Measurements from ENCODE around the gene DLGAP1. TPM values are rescaled to one million over a fixed set of nuclear protein-coding genes. Genes with fewer than 3 reads are reported as not detected.

The DLGAP1 gene
- total and polyA plus RNA-seq, 4 donors: 16.5 to 30.7 (median 29.7) TPM

GRCh38 chr18:3665204-3665603 lies 789.9 kb downstream of the DLGAP1 start:
- Histone ChIP-seq H3K4me3 (ENCODE audit: low read depth, low read length) (no peak overlapping the region), H3K9me3 (ENCODE audit: control insufficient read depth, insufficient read depth, low read length) (no peaks in the 10 kb centered on the region), H3K27ac (ENCODE audit: low read depth, low read length) (no peak overlapping the region), H3K36me3 (ENCODE audit: control insufficient read depth, insufficient read depth, low read length) (no peaks in the 10 kb centered on the region), H3K27me3 (ENCODE audit: control insufficient read depth, insufficient read depth, low read length) (no peaks in the 10 kb centered on the region), H3K4me1 (ENCODE audit: control insufficient read depth, insufficient read depth, low read length) (peaks cover 4% of the 10 kb centered on the region)
- DNase-seq (ENCODE audit: low read depth in 4 of 6, low spot score in 6 of 6): no peak
- WGBS (ENCODE audit: insufficient coverage): no CpG with 5 or more reads among the region's 3 CpGs

- Histone ChIP-seq H3K27ac (ENCODE audit: low read depth, low read length) (no peak overlapping the region), H3K36me3 (ENCODE audit: control insufficient read depth, insufficient read depth, low read length) (no peaks in the 10 kb centered on the region), H3K27me3 (ENCODE audit: control insufficient read depth, insufficient read depth, low read length) (no peaks in the 10 kb centered on the region), H3K4me1 (ENCODE audit: control insufficient read depth, insufficient read depth, low read length) (peaks cover 4% of the 10 kb centered on the region), H3K9me3 (ENCODE audit: control insufficient read depth, insufficient read depth, low read length) (no peaks in the 10 kb centered on the region), H3K4me3 (ENCODE audit: low read depth, low read length) (no peak overlapping the region)
- 39% methylated on average over 4 of the region's 6 CpGs for WGBS (ENCODE audit: insufficient coverage)
- no peak for DNase-seq (ENCODE audit: low read depth in 4 of 6, low spot score in 6 of 6)
Observed at GRCh38 chr18:3664563-3665178, 790.4 kb downstream of the DLGAP1 start.

- Histone ChIP-seq H3K27me3 (ENCODE audit: control insufficient read depth, insufficient read depth, low read length) (no peaks in the 10 kb centered on the region), H3K4me3 (ENCODE audit: low read depth, low read length) (no peak overlapping the region), H3K27ac (ENCODE audit: low read depth, low read length) (no peak overlapping the region), H3K36me3 (ENCODE audit: control insufficient read depth, insufficient read depth, low read length) (no peaks in the 10 kb centered on the region), H3K4me1 (ENCODE audit: control insufficient read depth, insufficient read depth, low read length) (peaks cover 4% of the 10 kb centered on the region), H3K9me3 (ENCODE audit: control insufficient read depth, insufficient read depth, low read length) (no peaks in the 10 kb centered on the region)
- DNase-seq (ENCODE audit: low read depth in 4 of 6, low spot score in 6 of 6): no peak
- 100% methylated on average over 1 of the region's 2 CpGs for WGBS (ENCODE audit: insufficient coverage)
Observed at GRCh38 chr18:3663870-3664512, 791.1 kb downstream of the DLGAP1 start.

GRCh38 chr18:3661989-3662388 lies 793.1 kb downstream of the DLGAP1 start:
- no peak overlapping the region for H3K27ac ChIP-seq (ENCODE audit: low read depth, low read length)
- H3K4me3 ChIP-seq (ENCODE audit: low read depth, low read length): no peak overlapping the region
- no peaks in the 10 kb centered on the region for H3K36me3 ChIP-seq (ENCODE audit: control insufficient read depth, insufficient read depth, low read length)

GRCh38 chr18:3660739-3661515 lies 794.2 kb downstream of the DLGAP1 start:
- 88% methylated on average over 1 of the region's 4 CpGs for WGBS (ENCODE audit: insufficient coverage)
- DNase-seq (ENCODE audit: low read depth in 4 of 6, low spot score in 6 of 6): no peak
- no peaks in the 10 kb centered on the region for H3K36me3 ChIP-seq (ENCODE audit: control insufficient read depth, insufficient read depth, low read length)
- no peaks in the 10 kb centered on the region for H3K9me3 ChIP-seq (ENCODE audit: control insufficient read depth, insufficient read depth, low read length)
- no peak overlapping the region for H3K4me3 ChIP-seq (ENCODE audit: low read depth, low read length)
- no peak overlapping the region for H3K27ac ChIP-seq (ENCODE audit: low read depth, low read length)
- peaks cover 3% of the 10 kb centered on the region for H3K4me1 ChIP-seq (ENCODE audit: control insufficient read depth, insufficient read depth, low read length)
- H3K27me3 ChIP-seq (ENCODE audit: control insufficient read depth, insufficient read depth, low read length): no peaks in the 10 kb centered on the region

More at GRCh38 chr18:3661989-3662388, 793.1 kb downstream of the DLGAP1 start:
- no peak for DNase-seq (ENCODE audit: low read depth in 4 of 6, low spot score in 6 of 6)
- H3K4me1 ChIP-seq (ENCODE audit: control insufficient read depth, insufficient read depth, low read length): peaks cover 4% of the 10 kb centered on the region
- H3K9me3 ChIP-seq (ENCODE audit: control insufficient read depth, insufficient read depth, low read length): no peaks in the 10 kb centered on the region
- no peaks in the 10 kb centered on the region for H3K27me3 ChIP-seq (ENCODE audit: control insufficient read depth, insufficient read depth, low read length)
- no CpG with 5 or more reads among the region's 1 CpG for WGBS (ENCODE audit: insufficient coverage)

- DNase-seq (ENCODE audit: low read depth in 4 of 6, low spot score in 6 of 6): no peak
- no peak overlapping the region for H3K27ac ChIP-seq (ENCODE audit: low read depth, low read length)
- H3K4me1 ChIP-seq (ENCODE audit: control insufficient read depth, insufficient read depth, low read length): no peaks in the 10 kb centered on the region
- H3K27me3 ChIP-seq (ENCODE audit: control insufficient read depth, insufficient read depth, low read length): no peaks in the 10 kb centered on the region
- no peaks in the 10 kb centered on the region for H3K9me3 ChIP-seq (ENCODE audit: control insufficient read depth, insufficient read depth, low read length)
- no peaks in the 10 kb centered on the region for H3K36me3 ChIP-seq (ENCODE audit: control insufficient read depth, insufficient read depth, low read length)
- no peak overlapping the region for H3K4me3 ChIP-seq (ENCODE audit: low read depth, low read length)
- no CpG with 5 or more reads among the region's 1 CpG for WGBS (ENCODE audit: insufficient coverage)
Observed at GRCh38 chr18:3658529-3658928, 796.6 kb downstream of the DLGAP1 start.

GRCh38 chr18:3655254-3656050 lies 799.7 kb downstream of the DLGAP1 start:
- H3K27me3 ChIP-seq (ENCODE audit: control insufficient read depth, insufficient read depth, low read length): no peaks in the 10 kb centered on the region
- no peak overlapping the region for H3K4me3 ChIP-seq (ENCODE audit: low read depth, low read length)
- no peak for DNase-seq (ENCODE audit: low read depth in 4 of 6, low spot score in 6 of 6)
- WGBS (ENCODE audit: insufficient coverage): 82% methylated on average over 12 of the region's 15 CpGs
- no peaks in the 10 kb centered on the region for H3K36me3 ChIP-seq (ENCODE audit: control insufficient read depth, insufficient read depth, low read length)
- H3K27ac ChIP-seq (ENCODE audit: low read depth, low read length): no peak overlapping the region
- no peaks in the 10 kb centered on the region for H3K9me3 ChIP-seq (ENCODE audit: control insufficient read depth, insufficient read depth, low read length)
- H3K4me1 ChIP-seq (ENCODE audit: control insufficient read depth, insufficient read depth, low read length): no peaks in the 10 kb centered on the region

- H3K27me3 ChIP-seq (ENCODE audit: control insufficient read depth, insufficient read depth, low read length): no peaks in the 10 kb centered on the region
- no peak overlapping the region for H3K27ac ChIP-seq (ENCODE audit: low read depth, low read length)
- DNase-seq (ENCODE audit: low read depth in 4 of 6, low spot score in 6 of 6): no peak
- no peak overlapping the region for H3K4me3 ChIP-seq (ENCODE audit: low read depth, low read length)
- no peaks in the 10 kb centered on the region for H3K4me1 ChIP-seq (ENCODE audit: control insufficient read depth, insufficient read depth, low read length)
- no peaks in the 10 kb centered on the region for H3K36me3 ChIP-seq (ENCODE audit: control insufficient read depth, insufficient read depth, low read length)
- WGBS (ENCODE audit: insufficient coverage): 48% methylated on average over 4 of the region's 11 CpGs
- no peaks in the 10 kb centered on the region for H3K9me3 ChIP-seq (ENCODE audit: control insufficient read depth, insufficient read depth, low read length)
Observed at GRCh38 chr18:3654442-3655253, 800.5 kb downstream of the DLGAP1 start.

Measured in spinal cord (tissue), 10 donors.